UCSD-AML1 (cell line): Measurements from ENCODE around the gene RENBP.
"Not testable (repeated sequence)": the region's sequence is repeated elsewhere in the genome, so short reads cannot be mapped to it uniquely, and the experiment has no call there.

ENCODE experiments used
- DNase-seq: peaks from one replicate; lab custom pipeline; 2025; ENCODE audit not compliant: unreplicated experiment; lab: John Stamatoyannopoulos, UW

Gene RENBP

DNA sequence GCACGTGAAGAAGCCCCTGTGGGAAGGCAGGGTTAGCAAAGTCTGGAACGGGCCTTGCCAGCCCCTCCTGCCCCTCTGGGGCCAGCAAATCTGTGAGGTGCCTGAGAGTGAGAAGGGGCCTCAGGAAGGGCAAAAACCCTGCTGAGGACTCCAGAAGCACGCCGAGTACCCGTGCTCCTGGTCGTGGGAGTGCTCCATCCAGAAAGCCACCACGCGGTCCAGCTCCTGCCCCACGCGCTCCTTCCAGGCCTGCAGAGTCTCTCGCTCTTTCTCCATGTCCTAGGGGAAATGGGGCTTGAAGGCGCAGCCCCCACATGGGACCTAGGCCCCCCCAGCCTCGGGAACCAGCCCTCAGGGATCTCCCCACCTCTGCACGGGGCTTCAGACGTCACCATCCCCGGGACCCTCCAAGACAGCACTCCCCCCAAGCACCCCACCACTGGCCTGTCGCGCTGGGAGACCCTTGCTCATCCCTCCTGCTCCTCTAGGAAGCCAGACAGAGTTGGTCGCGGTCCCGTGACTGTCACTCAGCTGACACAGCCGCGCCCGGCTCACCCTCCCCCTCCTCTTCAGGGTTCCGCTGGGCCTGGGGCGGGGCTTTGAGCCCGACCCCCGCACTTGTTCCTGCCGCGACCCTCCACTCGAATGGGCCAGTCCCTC, at the start of gene RENBP:
Gene RENBP, minus strand, starts transcription at position 504 of the 660 bp plus-strand sequence. Its CDS starts 33 bp downstream, at position 471.
- DNase-seq: peak; percentile 46

GRCh38 chrX:153993978-153994377, 49.5 kb upstream of the RENBP start:
- no peak for DNase-seq

DNA sequence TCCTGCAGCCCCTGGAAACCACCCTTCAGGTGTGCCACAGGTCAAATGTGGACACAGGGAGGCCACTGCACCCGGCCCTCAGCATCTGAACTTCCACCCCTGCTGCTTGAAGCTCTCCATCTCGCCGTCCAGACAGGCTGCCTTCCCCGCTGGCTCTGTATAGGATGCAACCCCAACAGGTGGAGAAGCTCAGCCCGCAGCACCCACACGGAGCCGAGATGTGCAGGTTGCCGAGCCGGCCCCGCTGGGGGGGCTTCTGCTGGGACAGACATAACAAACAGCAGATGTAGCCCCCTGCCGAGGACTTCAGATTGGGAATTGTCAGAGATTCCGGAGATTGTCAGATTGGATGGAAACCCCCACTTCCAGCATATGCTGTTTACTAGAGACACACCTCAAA, 48.6 kb upstream of the RENBP start:
- no peak for DNase-seq

GRCh38 chrX:153992180-153992579, 47.7 kb upstream of the RENBP start:
- DNase-seq: peak; percentile 43

GRCh38 chrX:153991013-153991580, 46.7 kb upstream of the RENBP start:
- no peak for DNase-seq

DNA sequence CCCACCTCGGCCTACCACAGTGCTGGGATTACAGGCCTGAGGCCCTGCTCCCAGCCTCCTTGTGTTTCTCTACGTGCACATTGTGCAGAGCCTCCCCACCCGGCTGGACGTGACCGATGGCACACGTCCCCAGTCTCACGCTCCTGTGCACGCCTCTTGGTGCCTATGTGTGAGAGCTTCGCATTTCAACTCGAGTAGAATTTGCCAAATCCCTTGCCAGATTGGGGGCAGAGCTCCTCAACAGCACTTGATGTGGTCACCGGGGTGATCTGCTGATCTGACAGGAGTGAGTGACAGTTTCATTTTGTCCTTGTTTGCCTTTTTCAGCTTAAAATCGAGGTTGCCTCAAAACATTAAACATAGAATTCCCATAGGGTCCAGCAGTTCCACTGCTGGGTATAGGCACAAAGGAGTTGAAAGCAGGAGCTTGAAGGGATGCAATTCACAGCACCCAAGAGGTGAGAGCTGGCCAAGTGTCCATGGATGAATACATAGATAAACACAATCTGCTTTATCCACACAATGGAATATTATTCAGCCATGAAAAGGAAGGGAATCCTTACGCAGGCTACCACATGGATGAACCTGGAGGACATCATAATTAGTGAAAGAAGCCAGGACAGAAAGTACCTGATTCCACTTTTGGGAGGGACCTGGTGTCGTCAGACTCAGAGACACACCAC, 45.7 kb upstream of the RENBP start:
- DNase-seq: no peak

DNA sequence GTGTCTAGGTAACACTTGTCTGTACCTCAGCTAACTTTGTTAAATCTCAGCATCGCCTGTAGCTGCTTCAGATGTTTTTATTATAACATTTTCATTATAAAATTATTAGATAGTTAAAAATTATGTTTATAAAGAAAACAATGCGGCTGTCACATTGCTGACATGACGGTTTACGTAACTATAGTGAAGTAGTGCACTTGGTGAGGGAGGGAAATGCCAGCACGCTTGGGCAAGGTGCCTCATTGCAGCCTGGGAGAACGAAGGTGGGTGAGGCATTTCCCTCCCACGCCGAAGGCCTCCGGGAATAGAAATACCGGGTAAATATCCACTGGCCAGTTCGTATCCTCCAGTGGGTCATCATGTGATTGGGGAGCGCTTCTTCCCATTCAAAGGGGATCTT, 44.0 kb upstream of the RENBP start:
- DNase-seq: no peak

DNA sequence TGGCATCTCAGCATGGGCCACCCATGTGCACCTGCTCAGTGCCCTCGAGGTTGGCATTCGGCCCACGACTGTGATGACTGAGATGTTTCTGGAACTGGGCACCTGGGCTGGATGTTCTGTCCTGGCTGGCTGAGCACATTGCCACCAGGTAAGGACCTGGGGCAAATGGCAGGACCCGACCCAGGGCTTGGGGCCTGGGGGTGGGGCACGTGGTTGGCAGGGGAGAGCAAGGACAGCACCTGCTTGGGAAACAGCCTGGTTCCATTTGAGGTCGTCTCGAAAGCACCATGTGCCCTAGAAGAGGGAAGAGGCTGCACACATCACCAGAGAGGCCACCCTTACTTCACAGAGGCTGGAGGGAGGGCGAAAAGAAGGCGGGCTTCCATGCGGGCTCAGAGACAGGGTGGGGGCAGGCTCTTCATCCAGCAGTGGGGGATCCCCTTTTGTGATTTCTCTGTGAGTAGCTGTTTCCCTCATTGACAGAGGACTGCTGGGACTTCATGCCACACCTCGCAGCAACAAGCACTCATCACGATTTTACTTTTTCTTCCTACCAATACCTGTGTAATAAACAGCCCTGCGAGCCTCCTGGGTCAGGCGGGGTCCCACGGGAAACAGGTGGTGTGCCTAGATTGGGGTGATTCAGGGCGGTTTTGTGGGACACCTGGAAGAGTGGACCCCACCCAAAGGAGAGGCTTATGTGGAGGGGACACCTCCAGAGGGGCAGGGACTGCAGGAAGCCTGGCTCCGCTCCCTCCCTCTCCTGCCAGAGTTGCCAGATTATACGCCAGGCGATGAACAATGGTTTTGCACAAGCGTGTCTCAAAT, 40.1 kb upstream of the RENBP start:
- DNase-seq: no peak

DNA sequence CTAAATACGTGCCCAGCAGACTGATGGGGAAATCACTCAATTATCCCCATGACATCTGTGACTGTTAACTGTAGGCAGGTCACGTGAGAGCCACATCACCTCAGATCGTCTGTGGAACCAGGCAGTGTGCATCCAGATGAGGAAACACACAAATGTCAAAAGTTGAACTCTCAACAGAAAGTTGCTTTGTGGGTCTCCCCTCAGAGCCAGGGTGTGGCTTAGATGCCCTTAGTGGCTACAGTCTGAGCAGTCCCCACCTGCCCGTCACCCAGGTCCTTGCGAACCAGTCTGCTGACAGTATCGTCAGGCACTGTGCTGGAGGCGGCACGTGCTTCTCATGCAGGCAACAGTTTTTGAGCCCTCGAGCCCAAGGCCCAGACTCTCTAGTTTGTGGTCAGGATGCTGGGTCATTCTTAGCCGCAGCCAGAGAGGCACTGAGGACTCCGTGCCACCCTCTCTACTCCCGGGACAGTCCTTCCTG, 38.9 kb upstream of the RENBP start:
- DNase-seq: no peak

DNA sequence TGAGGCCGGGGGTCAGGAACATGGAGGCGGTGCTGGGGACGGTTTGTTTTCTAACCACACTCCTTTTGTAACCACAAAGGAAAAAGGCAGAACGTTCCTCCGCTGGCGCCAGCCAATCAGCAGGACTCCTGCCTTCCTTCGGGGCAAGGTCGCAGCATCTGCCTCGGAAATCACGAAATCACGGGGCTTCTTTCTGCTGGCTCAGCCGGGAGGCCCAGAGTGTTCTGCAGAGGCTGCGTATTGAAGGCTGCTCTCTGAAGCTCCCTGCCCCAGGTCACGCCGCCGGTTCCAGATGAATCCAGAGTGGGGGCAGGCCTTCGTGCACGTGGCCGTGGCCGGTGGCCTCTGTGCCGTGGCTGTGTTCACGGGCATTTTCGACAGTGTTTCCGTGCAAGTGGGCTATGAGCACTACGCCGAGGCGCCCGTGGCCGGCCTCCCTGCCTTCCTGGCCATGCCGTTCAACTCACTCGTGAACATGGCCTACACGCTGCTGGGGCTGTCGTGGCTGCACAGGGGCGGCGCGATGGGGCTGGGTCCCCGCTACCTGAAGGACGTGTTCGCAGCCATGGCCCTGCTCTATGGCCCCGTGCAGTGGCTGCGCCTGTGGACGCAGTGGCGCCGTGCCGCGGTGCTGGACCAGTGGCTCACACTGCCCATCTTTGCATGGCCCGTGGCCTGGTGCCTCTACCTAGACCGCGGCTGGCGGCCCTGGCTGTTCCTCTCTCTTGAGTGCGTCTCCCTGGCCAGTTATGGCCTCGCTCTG, 37.5 kb upstream of the RENBP start:
- DNase-seq: peak; percentile 75

DNA sequence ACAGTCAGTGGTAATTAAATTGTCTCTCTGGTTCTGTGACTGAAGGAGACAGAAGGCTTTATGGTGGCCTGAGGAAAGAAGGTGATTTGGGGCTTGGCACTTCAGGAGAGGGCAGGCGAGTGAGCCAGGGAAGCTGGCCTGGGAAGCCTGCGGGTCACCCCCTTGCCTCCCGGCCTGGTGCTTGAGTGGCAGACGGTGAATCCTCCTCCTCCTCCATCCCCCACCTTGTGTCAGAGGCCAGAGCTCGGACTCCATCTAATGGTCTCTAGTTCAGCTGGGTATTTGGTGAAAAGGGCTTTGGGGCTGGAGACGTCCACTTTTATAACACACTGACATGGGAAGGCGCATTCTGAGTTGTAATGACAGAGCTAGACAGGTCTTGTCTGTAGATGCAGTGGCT, 36.8 kb upstream of the RENBP start:
- no peak for DNase-seq

DNA sequence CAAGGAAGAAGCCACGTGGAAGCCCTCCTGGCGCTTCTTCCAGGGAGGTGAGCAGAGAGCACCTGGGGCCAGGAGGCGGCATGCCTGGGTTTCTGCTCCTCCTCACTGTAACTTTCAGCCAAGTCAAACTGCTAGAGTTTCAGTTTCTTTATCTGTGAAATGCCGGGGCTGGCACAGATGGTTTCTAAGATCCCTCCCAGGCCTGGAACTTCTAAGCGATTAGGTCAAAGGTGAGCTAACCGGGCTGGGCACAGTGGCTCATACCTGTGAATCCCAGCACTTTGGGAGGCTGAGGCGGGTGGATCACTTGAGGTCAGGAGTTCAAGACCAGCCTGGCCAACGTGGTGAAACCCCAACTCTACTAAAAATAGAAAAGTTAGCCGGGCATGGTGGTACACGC, 36.0 kb upstream of the RENBP start:
- DNase-seq: not testable (repeated sequence)

GRCh38 chrX:153974726-153975286, 30.4 kb upstream of the RENBP start:
- DNase-seq: no peak

DNA sequence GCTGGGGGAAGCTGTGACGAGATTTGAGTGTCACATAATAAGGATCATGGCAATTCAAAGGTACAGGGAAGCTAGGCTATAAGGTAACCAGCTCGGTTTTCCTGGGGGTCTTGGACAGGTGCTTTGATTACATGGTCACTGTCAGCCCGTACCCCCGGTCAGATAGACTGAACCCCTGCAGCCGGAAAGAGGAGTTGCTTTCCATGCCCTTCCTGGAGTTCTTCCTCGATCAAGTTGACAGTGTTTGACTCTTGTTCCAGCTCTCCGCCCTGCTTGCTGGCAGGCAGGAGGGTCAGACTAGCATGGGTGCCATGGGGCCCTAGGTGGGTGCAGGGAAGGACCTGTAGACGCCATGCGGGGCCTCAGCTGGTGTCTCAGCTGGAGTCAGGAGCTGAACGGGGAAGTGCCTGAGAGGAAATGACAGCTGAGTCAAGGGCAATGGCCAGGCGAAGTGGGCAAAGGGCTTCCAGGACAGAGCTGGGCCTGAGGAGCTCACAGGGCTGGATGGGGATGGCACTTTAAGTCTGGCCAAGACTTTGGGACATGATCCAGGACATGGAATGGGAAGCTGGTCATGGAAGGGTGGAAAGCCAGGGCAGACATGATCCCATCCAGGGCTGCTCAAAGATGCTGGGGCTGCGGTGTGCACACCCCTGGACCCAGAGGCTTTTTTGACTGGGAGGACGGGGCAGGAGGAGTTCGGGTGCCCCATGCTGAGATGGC, 29.7 kb upstream of the RENBP start:
- DNase-seq: peak; percentile 26

DNA sequence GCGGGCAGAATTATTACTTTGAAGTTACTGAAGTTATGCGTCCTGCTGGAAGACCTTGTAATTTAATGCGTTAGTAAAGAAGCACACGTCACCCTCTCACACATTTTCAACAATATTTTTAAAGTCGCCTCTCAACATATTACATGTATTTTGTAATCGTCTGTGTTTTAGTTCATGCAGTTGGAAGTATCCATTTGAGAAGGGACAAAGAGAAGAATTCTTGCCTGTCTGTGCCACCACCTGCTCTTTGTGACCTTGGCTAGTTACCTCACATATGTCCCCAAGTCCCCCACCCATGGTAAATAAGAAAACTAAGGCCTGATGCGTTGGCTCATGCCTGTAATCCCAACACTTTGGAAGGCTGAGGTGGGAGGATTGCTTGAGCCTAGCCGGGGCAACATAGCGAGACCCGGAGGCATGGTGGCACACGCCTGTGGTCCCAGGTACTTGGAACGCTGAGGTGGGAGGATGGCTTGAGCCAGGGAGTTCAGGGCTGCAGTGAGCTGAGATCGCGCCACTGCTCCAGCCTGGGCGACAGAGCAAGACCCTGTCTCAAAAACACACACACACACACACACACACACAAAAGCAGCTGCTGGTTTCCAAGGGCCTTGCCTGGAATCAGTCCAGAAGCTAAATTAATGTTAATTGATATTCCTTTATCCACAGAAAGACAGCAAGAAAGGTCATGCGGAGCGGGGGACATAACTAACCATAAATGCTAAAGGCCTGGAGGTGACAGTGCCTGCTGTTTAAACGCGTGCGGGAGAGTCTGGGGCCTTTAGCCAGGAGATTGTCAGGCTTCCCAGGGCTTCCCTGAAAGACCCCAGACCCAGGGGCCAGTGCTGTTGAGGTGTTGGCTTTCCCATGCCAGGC, 28.9 kb upstream of the RENBP start:
- DNase-seq: no peak

DNA sequence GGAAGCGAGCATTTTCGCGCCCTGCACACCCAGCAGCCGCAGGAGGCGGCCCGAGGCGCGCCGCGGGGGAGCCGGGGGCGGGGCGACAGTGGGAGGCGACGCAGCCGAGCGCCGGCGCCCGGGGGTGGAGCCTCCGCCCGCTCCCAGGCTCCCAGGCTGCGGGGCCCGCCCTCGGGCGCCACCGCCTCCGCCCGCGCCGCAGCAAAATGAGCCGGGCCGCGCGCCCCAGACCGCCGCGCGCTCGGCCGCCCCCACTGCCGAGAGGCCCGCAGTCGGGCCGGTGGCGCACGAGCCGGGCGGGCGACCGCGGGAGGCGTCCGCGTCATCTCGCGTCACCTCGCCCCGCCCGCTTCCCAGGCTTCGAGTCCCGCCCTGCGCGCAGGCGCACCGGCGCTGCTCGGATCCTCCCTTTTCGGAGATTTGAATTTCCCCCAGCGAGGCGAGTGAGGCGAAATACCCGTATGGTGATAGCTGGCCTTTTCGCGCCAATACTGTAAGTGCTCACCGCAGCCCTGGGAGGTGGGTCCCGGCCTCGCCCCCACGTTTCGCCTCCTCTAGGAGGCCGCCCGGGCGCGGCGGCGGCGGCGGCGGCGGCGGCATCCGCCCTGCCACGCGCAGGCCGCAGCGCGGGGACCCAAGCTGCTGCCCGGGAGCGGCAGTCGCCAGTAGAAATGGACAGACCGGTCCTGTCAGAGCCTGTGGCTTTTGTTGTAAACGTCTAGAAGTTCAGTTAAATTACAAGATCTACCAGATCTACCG, 28.1 kb upstream of the RENBP start, which contains the start of gene TMEM187:
Gene TMEM187, plus strand, starts transcription at position 387 of the 759 bp plus-strand sequence. CDS start 9,309 bp downstream, outside the sequence.
- peak; percentile 89 for DNase-seq

DNA sequence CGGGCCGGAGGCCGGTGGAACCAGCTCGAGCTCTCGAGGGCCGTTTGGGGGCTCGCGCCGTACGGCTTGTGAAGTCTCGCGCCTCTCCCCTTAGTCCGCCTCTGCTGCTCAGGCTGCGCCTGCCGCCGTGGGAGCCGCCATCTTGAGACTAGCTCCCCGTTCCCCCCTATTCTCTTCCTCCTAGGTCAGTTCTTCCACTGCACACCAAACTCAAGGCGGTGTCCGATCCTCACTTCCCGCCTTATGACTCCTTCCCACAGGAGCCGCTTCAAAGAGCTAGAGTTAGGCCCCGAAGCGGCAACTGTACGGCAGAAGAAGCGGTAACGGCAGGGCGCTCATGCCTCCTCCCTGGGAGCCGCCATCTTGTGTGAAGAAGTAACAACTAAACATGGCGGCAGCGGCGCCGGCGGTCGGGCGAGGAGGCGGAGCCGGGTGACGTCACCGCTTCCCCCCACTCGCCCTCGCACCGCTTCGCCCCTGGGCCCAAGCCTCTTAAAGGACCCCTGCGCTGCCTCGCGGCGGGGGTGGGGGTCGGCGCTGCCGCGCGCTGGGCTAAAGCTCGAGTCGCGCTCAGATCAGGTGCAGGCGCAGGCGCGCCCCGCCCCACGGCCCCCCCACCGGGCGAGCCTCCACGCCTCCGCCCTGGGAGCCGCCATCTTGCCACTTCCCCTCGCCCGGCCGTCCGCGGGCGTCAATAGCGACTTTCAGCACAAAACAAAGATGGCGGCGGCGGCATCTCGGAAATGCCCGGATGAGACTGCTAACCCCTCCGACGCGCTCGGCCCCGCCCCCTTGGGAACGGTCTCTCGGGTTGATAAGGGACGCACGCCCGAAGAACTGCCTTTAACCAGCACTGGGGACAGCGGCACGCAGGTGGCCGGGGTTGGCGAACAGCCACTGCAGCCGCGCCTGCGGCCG, 27.3 kb upstream of the RENBP start, which contains the start of gene HCFC1:
Gene HCFC1, minus strand, starts transcription at position 369 of the 918 bp plus-strand sequence. CDS start 978 bp downstream, outside the sequence.
- DNase-seq: peak; percentile 96
